Smooth muscle cell (in vitro differentiated cells): ENCODE results near the gene ST6GALNAC1. TPM values are rescaled to one million over a fixed set of nuclear protein-coding genes. Genes with fewer than 3 reads are reported as not detected.
A peak's percentile ranks its signal among the peaks of the same experiment; 100 is the strongest.

ENCODE experiments used
- DNase-seq: peaks from one replicate; lab custom pipeline; 2025; ENCODE audit not compliant: unreplicated experiment; lab: John Stamatoyannopoulos, UW
- H2AFZ ChIP-seq: fragments of 200-600 bp; sonication (generic); 2 replicates; pipeline ENCODE4 v1.6.0; 2016; ENCODE audit warnings: antibody characterized with exemption, low read depth, mild to moderate bottlenecking
- H3F3A ChIP-seq: fragments of 200-600 bp; sonication (generic); 2 replicates; pipeline ENCODE4 v1.6.0; 2017; ENCODE audit warnings: antibody characterized with exemption, low read depth
- H3K27ac ChIP-seq: fragments of 200-600 bp; sonication (generic); 2 replicates; pipeline ENCODE4 v1.5.1; 2016; ENCODE audit warnings: low read depth, mild to moderate bottlenecking
- H3K27me3 ChIP-seq: fragments of 200-600 bp; sonication (generic); 2 replicates; pipeline ENCODE4 v1.6.1; 2016; ENCODE audit warnings: low read depth, mild to moderate bottlenecking
- H3K36me3 ChIP-seq: fragments of 200-600 bp; sonication (generic); 2 replicates; pipeline ENCODE4 v1.5.1; 2016; ENCODE audit warnings: low read depth
- H3K4me1 ChIP-seq: fragments of 200-600 bp; sonication (generic); 2 replicates; pipeline ENCODE4 v1.5.1; 2016; ENCODE audit warnings: low read depth
- H3K4me2 ChIP-seq: fragments of 200-600 bp; sonication (generic); 2 replicates; pipeline ENCODE4 v1.6.0; 2016; ENCODE audit warnings: mild to moderate bottlenecking
- H3K4me3 ChIP-seq: fragments of 200-600 bp; sonication (generic); 2 replicates; pipeline ENCODE4 v1.5.1; 2016; ENCODE audit warnings: mild to moderate bottlenecking
- H3K79me2 ChIP-seq: fragments of 200-600 bp; sonication (generic); 2 replicates; pipeline ENCODE4 v1.6.0; 2016; ENCODE audit warnings: low read depth, mild to moderate bottlenecking
- H3K9ac ChIP-seq: fragments of 200-600 bp; sonication (generic); 2 replicates; pipeline ENCODE4 v1.6.0; 2016; ENCODE audit warnings: low read depth
- H3K9me3 ChIP-seq: fragments of 200-600 bp; sonication (generic); replicated peaks from 2 replicates; pipeline ENCODE4 v1.5.1; 2016; ENCODE audit warnings: low read depth
- H4K20me1 ChIP-seq: fragments of 200-600 bp; sonication (generic); 2 replicates; pipeline ENCODE4 v1.6.0; 2016; ENCODE audit warnings: low read depth
- WGBS: methylation state at CpG from one replicate; pipeline ENCODE4 v1.1.7; 2016; ENCODE audit warnings: low lambda C conversion rate; 5-methylcytosine and 5-hydroxymethylcytosine counted together
- polyA plus RNA-seq: library from polyadenylated mRNA; unstranded; fragments of >200 nt; fragmentation: Nextera tagmentation; extraction: Ambion mirVana; gene quantifications from 2 replicates; pipeline ENCODE4 v1.2.1, GENCODE V29; 2016
- total RNA-seq: library from RNA; depleted of rRNA; stranded (reverse); fragments of >200 nt; gene quantifications from 2 replicates; pipeline ENCODE4 v1.2.3, GENCODE V29; 2014
- TF ChIP-seq, protein P1 (sequence below): fragments of 200-600 bp; sonication (generic); IDR thresholded peaks from 2 replicates; pipeline ENCODE4 v1.5.1; 2017; ENCODE audit warnings: borderline replicate concordance, mild to moderate bottlenecking, antibody characterized with exemption; ENCODE audit not compliant: insufficient read depth, poor library complexity, severe bottlenecking

The ST6GALNAC1 gene
- total and polyA plus RNA-seq, 2 experiments from 2014 or later: not detected

DNA sequence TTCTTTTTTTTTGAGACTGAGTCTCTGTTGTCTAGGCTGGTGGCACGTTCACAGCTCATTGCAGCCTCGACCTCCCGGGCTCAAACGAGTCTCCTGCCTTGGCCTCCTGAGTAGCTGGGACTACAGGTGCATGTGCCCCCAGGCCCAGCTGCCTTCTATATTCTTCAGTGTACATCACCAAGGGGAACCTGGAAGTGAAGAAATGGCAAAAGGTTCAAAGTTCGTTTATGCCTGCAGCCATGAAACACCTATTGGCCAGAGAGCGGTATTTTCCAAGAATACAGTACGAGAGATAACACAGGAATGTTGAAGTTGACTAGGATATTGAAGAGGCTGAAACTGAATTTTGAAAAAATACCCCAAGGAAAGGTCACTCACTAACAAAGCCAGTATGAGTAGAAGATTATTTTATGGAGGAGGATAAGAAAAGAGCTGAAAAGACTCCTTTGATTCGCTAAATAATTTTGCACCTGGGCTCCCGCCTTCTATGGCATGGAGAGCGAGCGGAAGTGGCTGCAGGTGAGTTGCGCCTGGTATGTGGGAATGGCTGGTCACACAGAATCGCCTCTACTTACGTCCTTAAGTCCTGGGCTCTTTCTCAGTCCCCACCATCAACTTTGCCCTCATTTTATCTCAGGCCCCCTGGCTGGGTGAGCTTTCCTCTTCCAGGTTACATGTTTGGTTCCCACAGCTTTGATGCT lies 9.8 kb downstream of the ST6GALNAC1 start:
- no peaks in the 10 kb centered on the region for H4K20me1 ChIP-seq
- peaks cover 7% of the 10 kb centered on the region for H3K4me1 ChIP-seq
- H3K27ac ChIP-seq: no peak overlapping the region
- no peak overlapping the region for H2AFZ ChIP-seq
- no peaks in the 10 kb centered on the region for H3K9me3 ChIP-seq
- H3F3A ChIP-seq: peaks cover 6% of the 10 kb centered on the region
- no peak overlapping the region for H3K9ac ChIP-seq
- TF ChIP-seq, protein P1, sequence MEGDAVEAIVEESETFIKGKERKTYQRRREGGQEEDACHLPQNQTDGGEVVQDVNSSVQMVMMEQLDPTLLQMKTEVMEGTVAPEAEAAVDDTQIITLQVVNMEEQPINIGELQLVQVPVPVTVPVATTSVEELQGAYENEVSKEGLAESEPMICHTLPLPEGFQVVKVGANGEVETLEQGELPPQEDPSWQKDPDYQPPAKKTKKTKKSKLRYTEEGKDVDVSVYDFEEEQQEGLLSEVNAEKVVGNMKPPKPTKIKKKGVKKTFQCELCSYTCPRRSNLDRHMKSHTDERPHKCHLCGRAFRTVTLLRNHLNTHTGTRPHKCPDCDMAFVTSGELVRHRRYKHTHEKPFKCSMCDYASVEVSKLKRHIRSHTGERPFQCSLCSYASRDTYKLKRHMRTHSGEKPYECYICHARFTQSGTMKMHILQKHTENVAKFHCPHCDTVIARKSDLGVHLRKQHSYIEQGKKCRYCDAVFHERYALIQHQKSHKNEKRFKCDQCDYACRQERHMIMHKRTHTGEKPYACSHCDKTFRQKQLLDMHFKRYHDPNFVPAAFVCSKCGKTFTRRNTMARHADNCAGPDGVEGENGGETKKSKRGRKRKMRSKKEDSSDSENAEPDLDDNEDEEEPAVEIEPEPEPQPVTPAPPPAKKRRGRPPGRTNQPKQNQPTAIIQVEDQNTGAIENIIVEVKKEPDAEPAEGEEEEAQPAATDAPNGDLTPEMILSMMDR: no peak
- no peak overlapping the region for H3K4me3 ChIP-seq
- no peaks in the 10 kb centered on the region for H3K27me3 ChIP-seq
- 94% methylated on average over 14 of the region's 14 CpGs for WGBS
- no peak overlapping the region for H3K4me2 ChIP-seq
- H3K79me2 ChIP-seq: no peaks in the 10 kb centered on the region
- no peaks in the 10 kb centered on the region for H3K36me3 ChIP-seq
- DNase-seq: no peak

DNA sequence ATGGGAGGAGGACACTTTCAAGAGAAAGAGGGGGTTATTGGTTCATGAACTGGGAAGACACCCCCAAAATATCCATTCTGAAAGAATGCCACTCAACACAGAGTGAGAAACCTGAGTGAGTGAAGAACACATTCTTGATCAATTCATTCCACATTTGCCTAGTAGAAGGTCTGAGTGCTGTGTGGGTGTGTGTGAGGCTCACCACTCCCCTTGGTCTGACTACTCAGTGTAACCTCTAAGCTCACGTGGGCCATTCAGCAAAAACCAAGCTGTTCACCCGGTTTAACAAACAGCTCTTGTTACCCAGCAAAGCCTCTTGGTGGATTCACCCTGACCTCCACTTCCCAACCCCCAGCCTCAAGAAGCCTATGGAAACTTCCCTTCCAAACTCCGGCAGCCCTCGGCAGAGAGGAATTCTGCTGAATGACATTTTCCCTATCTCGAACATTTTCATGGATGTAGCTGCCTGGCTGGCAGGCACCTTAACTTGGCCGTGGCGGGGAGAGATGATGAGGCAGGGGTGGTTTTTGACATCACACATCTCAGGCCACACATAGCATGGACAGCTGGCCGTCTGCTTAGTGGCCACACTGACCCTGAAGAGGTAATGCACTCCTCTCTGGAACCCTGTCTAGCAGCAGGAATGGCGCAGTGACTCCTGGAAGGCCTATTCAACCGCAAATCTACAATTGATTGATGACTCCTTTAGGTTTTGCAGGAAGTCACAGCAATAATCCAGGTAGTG lies 11.6 kb downstream of the ST6GALNAC1 start:
- H3K79me2 ChIP-seq: no peaks in the 10 kb centered on the region
- H2AFZ ChIP-seq: no peak overlapping the region
- H3K27ac ChIP-seq: no peak overlapping the region
- H3K4me1 ChIP-seq: no peaks in the 10 kb centered on the region
- H4K20me1 ChIP-seq: no peaks in the 10 kb centered on the region
- 48% methylated on average over 10 of the region's 10 CpGs for WGBS
- no peaks in the 10 kb centered on the region for H3K9me3 ChIP-seq
- H3K4me3 ChIP-seq: no peak overlapping the region
- peaks cover 6% of the 10 kb centered on the region for H3F3A ChIP-seq
- peak overlapping the region; percentile 45 for H3K4me2 ChIP-seq
- TF ChIP-seq, protein P1: no peak
- no peak for DNase-seq
- H3K9ac ChIP-seq: no peak overlapping the region
- H3K27me3 ChIP-seq: no peaks in the 10 kb centered on the region
- no peaks in the 10 kb centered on the region for H3K36me3 ChIP-seq

DNA sequence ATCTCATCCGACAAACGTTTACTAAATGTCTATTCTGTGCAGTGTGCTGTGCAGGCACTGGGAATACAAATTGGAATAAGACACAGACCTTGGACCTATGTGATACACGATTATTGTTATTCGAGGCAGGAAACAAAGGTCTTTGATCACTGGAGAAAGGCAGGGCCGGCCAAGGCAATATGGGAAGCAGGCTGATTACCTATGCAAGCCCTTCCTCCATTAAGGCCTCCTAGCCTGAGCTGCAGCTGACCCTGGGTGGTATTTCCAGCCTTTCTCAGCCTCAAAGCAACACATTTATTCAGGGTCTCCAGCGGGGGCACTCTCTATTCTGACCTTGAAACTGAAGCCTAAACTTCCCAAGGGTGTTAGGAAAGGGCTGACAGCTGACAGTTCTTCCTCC lies 13.4 kb downstream of the ST6GALNAC1 start:
- Histone ChIP-seq H3K9me3 (no peaks in the 10 kb centered on the region), H3K4me3 (no peak overlapping the region), H3F3A (no peaks in the 10 kb centered on the region), H4K20me1 (no peaks in the 10 kb centered on the region), H3K4me1 (no peaks in the 10 kb centered on the region), H3K27me3 (peaks cover 16% of the 10 kb centered on the region), H3K27ac (no peak overlapping the region), H3K36me3 (no peaks in the 10 kb centered on the region), H3K79me2 (no peaks in the 10 kb centered on the region), H2AFZ (no peak overlapping the region), H3K9ac (no peak overlapping the region), H3K4me2 (no peak overlapping the region)
- no peak for DNase-seq
- TF ChIP-seq, protein P1: no peak
- WGBS: 79% methylated on average over 6 of the region's 6 CpGs
